Measurements from ENCODE around the gene WWOX.
"Not testable (repeated sequence)": the region's sequence is repeated elsewhere in the genome, so short reads cannot be mapped to it uniquely, and the experiment has no call there.

Gene WWOX

DNA sequence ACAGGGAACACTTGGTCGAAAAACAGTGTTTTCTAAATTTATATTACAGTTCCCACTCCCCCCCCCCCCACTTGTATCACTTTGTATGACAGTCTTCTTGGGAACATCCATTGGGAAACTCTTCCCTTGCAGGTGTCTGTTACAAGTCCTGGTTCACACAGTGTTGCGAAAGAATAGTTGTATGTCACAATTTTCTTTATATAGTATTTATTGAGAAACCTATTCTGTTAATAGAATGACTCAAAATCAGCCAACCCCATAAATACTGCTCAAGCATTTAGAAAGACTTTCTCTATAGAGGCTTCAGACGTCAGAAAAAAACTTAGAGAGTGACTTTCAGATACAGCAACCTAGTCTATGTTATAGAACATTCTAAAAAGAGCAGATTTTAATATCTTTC lies 414.4 kb downstream of the WWOX start:
- peaks cover 1 to 3% of the 10 kb centered on the region in 2 experiments for H3K4me1 ChIP-seq (ENCODE audit: control insufficient read depth in 1 of 2, insufficient read depth in 2 of 2, low read length in 2 of 2)
- H2BK12ac ChIP-seq (ENCODE audit: low read length): no peak overlapping the region
- no peak overlapping the region for H2AK5ac ChIP-seq (ENCODE audit: low read length)
- no peak overlapping the region for H3K23ac ChIP-seq (ENCODE audit: low read length)
- H3K79me1 ChIP-seq (ENCODE audit: low read length): no peaks in the 10 kb centered on the region
- no peak overlapping the region for H3K4me3 ChIP-seq (ENCODE audit: low read depth, low read length)
- WGBS (ENCODE audit: extremely low coverage, insufficient coverage, insufficient read length): no CpG with 5 or more reads among the region's 3 CpGs
- no peaks in the 10 kb centered on the region for H3K9me3 ChIP-seq (ENCODE audit: insufficient read depth, low read depth, low read length)
- no peaks in the 10 kb centered on the region for H3K36me3 ChIP-seq (ENCODE audit: control insufficient read depth in 1 of 2, insufficient read depth in 2 of 2, low read length in 2 of 2)
- no peak overlapping the region for H2BK5ac ChIP-seq (ENCODE audit: low read depth, low read length, poor library complexity)
- H3K4ac ChIP-seq (ENCODE audit: low read depth, low read length): no peak overlapping the region
- H4K8ac ChIP-seq (ENCODE audit: low read depth, low read length): no peak overlapping the region
- H3K14ac ChIP-seq (ENCODE audit: low read length): no peak overlapping the region
- no peak overlapping the region for H3K4me2 ChIP-seq (ENCODE audit: low read length)
- H2AFZ ChIP-seq (ENCODE audit: insufficient read depth, low read length, poor library complexity): no peak overlapping the region
- no peak for DNase-seq
- H3K18ac ChIP-seq (ENCODE audit: low read length): no peak overlapping the region
- H3K9ac ChIP-seq (ENCODE audit: low read length): no peak overlapping the region
- no peak overlapping the region for H3K27ac ChIP-seq (ENCODE audit: low read depth, low read length)
- no peak overlapping the region for H2BK120ac ChIP-seq (ENCODE audit: insufficient read depth, low read length, poor library complexity)
- no peak overlapping the region for H4K91ac ChIP-seq (ENCODE audit: low read depth, low read length)
- no peaks in the 10 kb centered on the region for H3K79me2 ChIP-seq (ENCODE audit: control insufficient read depth, insufficient read depth, low read length, poor library complexity)
- H4K12ac ChIP-seq (ENCODE audit: low read depth, low read length): no peak overlapping the region
- H3K27me3 ChIP-seq (ENCODE audit: insufficient read depth, low read length): no peaks in the 10 kb centered on the region

DNA sequence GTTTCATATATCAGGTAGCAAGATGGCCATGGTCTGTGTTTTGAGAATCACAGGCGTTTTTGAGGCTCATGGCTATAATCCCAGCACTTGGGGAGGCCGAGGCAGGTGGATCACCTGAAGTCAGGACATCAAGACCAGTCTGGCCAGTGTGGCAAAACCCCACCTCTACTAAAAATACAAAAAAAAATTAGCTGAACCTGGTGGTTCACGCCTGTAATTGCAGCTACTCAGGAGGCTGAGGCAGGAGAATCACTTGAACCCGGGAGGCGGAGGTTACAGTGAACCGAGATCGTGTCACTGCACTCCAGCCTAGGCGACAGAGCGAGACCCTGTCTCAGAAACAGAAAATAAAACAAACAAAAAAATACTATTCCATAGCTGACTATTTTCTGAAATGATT lies 415.4 kb downstream of the WWOX start:
- not testable (repeated sequence) for H2BK5ac ChIP-seq (ENCODE audit: low read depth, low read length, poor library complexity); H2BK120ac ChIP-seq (ENCODE audit: insufficient read depth, low read length, poor library complexity); H3K9ac ChIP-seq (ENCODE audit: low read length); H2AFZ ChIP-seq (ENCODE audit: insufficient read depth, low read length, poor library complexity); H3K27ac ChIP-seq (ENCODE audit: low read depth, low read length); H3K4ac ChIP-seq (ENCODE audit: low read depth, low read length); H2BK12ac ChIP-seq (ENCODE audit: low read length); H2AK5ac ChIP-seq (ENCODE audit: low read length); H3K14ac ChIP-seq (ENCODE audit: low read length); H3K9me3 ChIP-seq (ENCODE audit: insufficient read depth, low read depth, low read length); H3K4me2 ChIP-seq (ENCODE audit: low read length); H3K4me3 ChIP-seq (ENCODE audit: low read depth, low read length); H3K36me3 ChIP-seq (ENCODE audit: control insufficient read depth in 1 of 2, insufficient read depth in 2 of 2, low read length in 2 of 2); H4K12ac ChIP-seq (ENCODE audit: low read depth, low read length); H3K4me1 ChIP-seq (ENCODE audit: control insufficient read depth in 1 of 2, insufficient read depth in 2 of 2, low read length in 2 of 2); H4K91ac ChIP-seq (ENCODE audit: low read depth, low read length); DNase-seq; H3K79me2 ChIP-seq (ENCODE audit: control insufficient read depth, insufficient read depth, low read length, poor library complexity); H3K79me1 ChIP-seq (ENCODE audit: low read length); H3K18ac ChIP-seq (ENCODE audit: low read length); H3K27me3 ChIP-seq (ENCODE audit: insufficient read depth, low read length); H3K23ac ChIP-seq (ENCODE audit: low read length); H4K8ac ChIP-seq (ENCODE audit: low read depth, low read length)
- no CpG with 5 or more reads among the region's 9 CpGs for WGBS (ENCODE audit: extremely low coverage, insufficient coverage, insufficient read length)

DNA sequence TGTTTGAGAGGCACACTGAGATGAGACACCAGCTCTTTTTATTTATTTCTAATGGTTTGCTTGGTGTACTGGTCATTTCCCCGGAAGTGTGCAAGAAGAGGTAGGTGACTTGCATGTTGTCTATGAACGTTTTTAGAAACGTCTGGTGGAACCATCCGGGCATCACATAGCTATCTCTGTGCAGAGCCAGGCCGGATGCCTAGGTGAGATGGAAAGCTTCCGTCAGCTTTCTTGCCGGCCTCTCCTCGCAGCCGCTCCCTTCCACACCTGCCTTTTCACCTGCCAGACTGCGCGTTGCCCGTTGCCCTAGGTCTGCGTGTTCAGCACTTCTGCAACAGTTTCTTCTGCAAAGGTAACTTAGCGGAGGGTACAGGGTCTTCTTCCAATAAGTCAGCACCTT lies 416.0 kb downstream of the WWOX start:
- Histone ChIP-seq H2AFZ (ENCODE audit: insufficient read depth, low read length, poor library complexity) (no peak overlapping the region), H2BK5ac (ENCODE audit: low read depth, low read length, poor library complexity) (no peak overlapping the region), H3K4me2 (ENCODE audit: low read length) (no peak overlapping the region), H2BK12ac (ENCODE audit: low read length) (no peak overlapping the region), H2BK120ac (ENCODE audit: insufficient read depth, low read length, poor library complexity) (no peak overlapping the region), H3K4ac (ENCODE audit: low read depth, low read length) (no peak overlapping the region), H3K18ac (ENCODE audit: low read length) (no peak overlapping the region), H3K9ac (ENCODE audit: low read length) (no peak overlapping the region), H3K27me3 (ENCODE audit: insufficient read depth, low read length) (no peaks in the 10 kb centered on the region), H3K79me1 (ENCODE audit: low read length) (no peaks in the 10 kb centered on the region), H2AK5ac (ENCODE audit: low read length) (no peak overlapping the region), H3K27ac (ENCODE audit: low read depth, low read length) (no peak overlapping the region), H3K9me3 (ENCODE audit: insufficient read depth, low read depth, low read length) (peaks cover under 1% of the 10 kb centered on the region), H3K36me3 (ENCODE audit: control insufficient read depth in 1 of 2, insufficient read depth in 2 of 2, low read length in 2 of 2) (no peaks in the 10 kb centered on the region), H4K91ac (ENCODE audit: low read depth, low read length) (no peak overlapping the region), H3K79me2 (ENCODE audit: control insufficient read depth, insufficient read depth, low read length, poor library complexity) (no peaks in the 10 kb centered on the region), H3K4me1 (ENCODE audit: control insufficient read depth in 1 of 2, insufficient read depth in 2 of 2, low read length in 2 of 2) (peaks cover 1 to 3% of the 10 kb centered on the region in 2 experiments), H3K23ac (ENCODE audit: low read length) (no peak overlapping the region), H3K14ac (ENCODE audit: low read length) (no peak overlapping the region), H3K4me3 (ENCODE audit: low read depth, low read length) (no peak overlapping the region), H4K12ac (ENCODE audit: low read depth, low read length) (no peak overlapping the region), H4K8ac (ENCODE audit: low read depth, low read length) (no peak overlapping the region)
- DNase-seq: no peak
- WGBS (ENCODE audit: extremely low coverage, insufficient coverage, insufficient read length): no CpG with 5 or more reads among the region's 14 CpGs

DNA sequence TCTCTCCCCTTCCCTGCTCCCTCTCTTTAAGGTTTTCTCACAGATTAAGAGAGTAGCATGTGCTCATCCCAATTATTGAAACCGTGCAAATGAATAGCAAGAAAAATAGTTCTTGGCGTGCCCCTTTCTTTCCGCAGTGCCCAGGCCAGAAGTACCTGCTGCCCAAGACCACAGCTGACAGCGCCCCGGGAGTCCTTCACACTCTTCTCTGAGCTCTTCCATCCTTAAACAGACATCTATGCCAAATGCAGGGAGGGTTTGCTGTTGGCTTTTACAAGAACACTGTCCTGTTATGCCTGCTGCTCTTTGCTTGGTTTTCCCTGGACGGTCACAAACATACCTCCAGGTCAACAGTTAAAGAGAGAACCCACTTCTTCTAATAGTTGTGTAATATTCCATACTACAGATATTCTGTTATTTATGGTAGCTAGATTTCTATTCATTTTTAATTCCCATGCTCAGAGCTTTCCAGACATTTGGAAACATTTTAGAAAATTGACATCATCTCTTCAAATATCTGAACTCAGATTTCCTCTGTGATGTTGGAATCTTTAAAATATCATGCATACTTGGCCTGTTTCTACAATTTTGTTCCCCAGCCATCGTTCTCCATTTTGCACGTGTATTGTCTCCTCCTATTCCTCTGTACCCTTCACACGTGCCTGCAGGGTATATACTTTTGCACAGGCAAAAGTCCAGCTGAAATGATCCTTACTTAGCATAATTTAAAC lies 416.7 kb downstream of the WWOX start:
- Histone ChIP-seq H2AFZ (ENCODE audit: insufficient read depth, low read length, poor library complexity) (no peak overlapping the region), H3K9ac (ENCODE audit: low read length) (no peak overlapping the region), H2BK12ac (ENCODE audit: low read length) (no peak overlapping the region), H2AK5ac (ENCODE audit: low read length) (no peak overlapping the region), H3K79me2 (ENCODE audit: control insufficient read depth, insufficient read depth, low read length, poor library complexity) (no peaks in the 10 kb centered on the region), H3K4me2 (ENCODE audit: low read length) (no peak overlapping the region), H3K23ac (ENCODE audit: low read length) (no peak overlapping the region), H3K27ac (ENCODE audit: low read depth, low read length) (no peak overlapping the region), H3K14ac (ENCODE audit: low read length) (no peak overlapping the region), H3K9me3 (ENCODE audit: insufficient read depth, low read depth, low read length) (peaks cover 2% of the 10 kb centered on the region), H2BK5ac (ENCODE audit: low read depth, low read length, poor library complexity) (no peak overlapping the region), H3K79me1 (ENCODE audit: low read length) (no peaks in the 10 kb centered on the region), H3K36me3 (ENCODE audit: control insufficient read depth in 1 of 2, insufficient read depth in 2 of 2, low read length in 2 of 2) (no peaks in the 10 kb centered on the region), H3K4me3 (ENCODE audit: low read depth, low read length) (no peak overlapping the region), H2BK120ac (ENCODE audit: insufficient read depth, low read length, poor library complexity) (no peak overlapping the region), H3K4me1 (ENCODE audit: control insufficient read depth in 1 of 2, insufficient read depth in 2 of 2, low read length in 2 of 2) (no peaks in the 10 kb centered on the region), H3K4ac (ENCODE audit: low read depth, low read length) (no peak overlapping the region), H3K27me3 (ENCODE audit: insufficient read depth, low read length) (no peaks in the 10 kb centered on the region), H4K8ac (ENCODE audit: low read depth, low read length) (no peak overlapping the region), H4K91ac (ENCODE audit: low read depth, low read length) (no peak overlapping the region), H3K18ac (ENCODE audit: low read length) (no peak overlapping the region), H4K12ac (ENCODE audit: low read depth, low read length) (no peak overlapping the region)
- DNase-seq: no peak
- no CpG with 5 or more reads among the region's 9 CpGs for WGBS (ENCODE audit: extremely low coverage, insufficient coverage, insufficient read length)
